HG03280 (cell line): ENCODE measurements around the gene UPK2.

ENCODE experiments used
- ATAC-seq: cut with Tn5 transposase; IDR thresholded peaks from one replicate; pipeline ENCODE4 v1.9.1; 2021; ENCODE audit warnings: mild to moderate bottlenecking, moderate library complexity; ENCODE audit not compliant: unreplicated experiment

The UPK2 gene

DNA sequence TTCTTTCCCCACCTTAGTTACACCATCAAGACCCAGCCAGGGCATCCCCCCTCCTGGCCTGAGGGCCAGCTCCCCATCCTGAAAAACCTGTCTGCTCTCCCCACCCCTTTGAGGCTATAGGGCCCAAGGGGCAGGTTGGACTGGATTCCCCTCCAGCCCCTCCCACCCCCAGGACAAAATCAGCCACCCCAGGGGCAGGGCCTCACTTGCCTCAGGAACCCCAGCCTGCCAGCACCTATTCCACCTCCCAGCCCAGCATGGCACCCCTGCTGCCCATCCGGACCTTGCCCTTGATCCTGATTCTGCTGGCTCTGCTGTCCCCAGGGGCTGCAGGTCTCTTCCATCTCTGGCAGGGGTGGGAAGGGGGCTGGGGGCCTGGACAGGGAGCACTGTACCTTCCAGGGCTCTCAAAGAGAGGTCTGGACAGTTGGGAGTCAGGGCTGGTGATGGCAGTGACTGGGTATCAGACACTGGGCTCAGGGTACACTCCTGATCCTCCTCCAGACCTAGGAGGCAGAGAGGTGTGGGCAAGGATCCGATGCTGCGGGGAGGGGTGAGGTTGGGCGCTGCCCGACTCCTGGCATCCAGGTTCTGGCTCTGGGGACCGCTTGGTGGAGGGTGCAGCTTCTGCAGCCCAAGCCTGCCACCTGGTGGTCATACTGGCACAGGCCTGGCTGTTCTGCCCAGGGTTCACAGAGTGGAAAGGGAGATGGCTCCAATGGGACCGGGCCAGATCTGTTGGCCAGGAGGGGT lies at the start of gene UPK2:
Gene UPK2 (plus strand): TSS at position 205 of the 753 bp plus-strand sequence. CDS start 53 bp downstream, at position 258.
- ATAC-seq: no peak

DNA sequence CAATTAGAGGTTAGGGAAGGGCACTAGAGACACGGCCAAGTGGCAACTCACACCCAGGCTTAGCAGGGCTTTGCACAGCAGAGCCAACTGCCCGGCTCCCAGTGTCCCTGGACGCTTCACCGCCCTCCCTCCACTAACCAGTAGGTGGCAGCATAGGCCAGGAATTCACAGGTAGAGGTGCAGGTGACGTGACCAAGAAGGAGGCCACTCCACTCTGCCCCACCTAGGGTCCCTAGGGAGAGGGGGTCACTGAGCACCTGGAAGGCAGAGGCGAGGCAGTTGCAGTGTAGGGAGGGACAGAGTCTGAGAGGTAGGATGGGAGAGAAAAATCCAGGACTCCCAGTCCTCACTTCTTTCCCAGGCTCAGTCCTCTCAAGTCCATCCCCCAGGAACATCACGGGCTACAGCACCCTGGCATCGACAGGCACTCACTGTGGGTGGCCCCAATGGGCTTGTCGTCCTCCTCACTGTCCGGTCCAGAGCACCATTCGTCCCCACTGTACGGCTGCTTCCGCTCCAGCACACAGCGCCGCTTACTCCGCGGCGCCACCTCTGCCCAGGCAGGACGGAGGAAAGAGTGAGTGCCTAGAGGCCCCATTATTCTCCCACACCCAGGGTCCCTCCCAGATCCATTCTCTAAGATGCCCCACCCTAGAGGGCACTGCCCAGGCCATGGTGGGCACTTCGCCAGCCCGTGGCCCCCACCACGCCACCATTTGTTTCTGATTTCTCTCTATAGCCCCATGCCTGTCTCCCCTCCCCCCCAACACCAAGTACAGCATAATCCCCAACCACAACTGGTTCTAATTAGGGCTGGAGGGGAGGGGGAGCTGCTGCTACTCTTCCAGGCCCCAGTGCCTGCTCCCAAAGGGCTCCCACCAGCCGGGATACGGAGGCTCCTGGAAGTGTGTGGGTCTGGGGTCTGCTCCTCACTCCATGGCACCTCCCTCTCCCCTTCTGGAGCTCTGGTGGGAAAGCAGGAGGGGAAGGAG lies 48.8 kb upstream of the UPK2 start:
- no peak for ATAC-seq

DNA sequence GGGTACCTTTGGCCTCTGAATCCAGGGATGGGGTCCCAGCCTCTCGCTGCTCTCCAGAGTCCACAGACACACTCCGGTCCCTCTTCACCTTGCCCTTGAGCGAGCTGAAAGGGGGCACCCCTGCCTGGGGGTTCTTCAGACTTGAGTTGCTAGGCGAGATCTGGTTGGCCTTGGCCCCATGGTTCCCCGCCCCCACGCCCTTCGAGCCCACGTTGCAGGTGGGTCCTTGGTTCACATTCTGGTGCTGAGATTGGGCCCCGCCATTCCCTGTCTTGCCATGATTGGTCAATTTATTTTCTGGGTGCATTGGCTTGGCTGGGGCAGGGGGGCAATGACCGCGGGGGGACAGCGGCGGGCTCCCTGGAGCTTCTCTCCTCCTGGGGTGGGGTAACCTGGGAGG lies 47.8 kb upstream of the UPK2 start:
- no peak for ATAC-seq

DNA sequence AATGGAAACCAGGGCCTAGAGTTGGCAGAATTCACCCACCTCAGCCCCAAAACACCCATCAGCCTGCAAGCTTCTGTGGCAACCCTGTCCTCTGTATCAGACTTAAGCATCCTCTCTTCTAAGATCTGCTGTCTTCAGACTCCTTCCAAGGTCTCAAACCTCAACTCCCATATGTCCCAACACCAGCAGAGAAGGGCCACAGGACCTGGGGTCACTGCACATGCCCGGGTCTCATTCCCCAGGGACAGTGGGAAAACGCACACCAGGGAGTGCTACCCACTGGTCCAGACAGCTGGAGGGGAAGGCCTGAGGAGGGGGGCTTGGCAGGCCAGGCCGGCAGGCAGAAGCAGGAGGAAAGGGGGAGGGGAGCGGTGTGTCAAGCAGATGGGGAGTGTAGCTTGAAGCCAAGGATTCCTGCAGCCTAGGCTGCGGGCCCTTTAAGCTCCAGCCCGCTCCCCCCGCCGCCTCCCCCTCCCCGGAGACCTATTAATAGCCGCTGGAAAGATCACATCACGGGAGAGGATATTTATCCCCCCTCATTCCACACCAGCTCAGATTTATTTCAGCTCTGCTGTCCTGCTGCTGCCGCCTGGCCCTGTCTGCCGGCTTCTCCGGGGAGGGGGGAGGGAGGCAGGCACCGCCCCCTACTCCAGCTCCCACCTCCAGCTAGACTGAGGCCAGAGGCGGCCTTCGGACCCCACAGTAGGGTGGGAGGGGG lies 47.0 kb upstream of the UPK2 start:
- no peak for ATAC-seq

DNA sequence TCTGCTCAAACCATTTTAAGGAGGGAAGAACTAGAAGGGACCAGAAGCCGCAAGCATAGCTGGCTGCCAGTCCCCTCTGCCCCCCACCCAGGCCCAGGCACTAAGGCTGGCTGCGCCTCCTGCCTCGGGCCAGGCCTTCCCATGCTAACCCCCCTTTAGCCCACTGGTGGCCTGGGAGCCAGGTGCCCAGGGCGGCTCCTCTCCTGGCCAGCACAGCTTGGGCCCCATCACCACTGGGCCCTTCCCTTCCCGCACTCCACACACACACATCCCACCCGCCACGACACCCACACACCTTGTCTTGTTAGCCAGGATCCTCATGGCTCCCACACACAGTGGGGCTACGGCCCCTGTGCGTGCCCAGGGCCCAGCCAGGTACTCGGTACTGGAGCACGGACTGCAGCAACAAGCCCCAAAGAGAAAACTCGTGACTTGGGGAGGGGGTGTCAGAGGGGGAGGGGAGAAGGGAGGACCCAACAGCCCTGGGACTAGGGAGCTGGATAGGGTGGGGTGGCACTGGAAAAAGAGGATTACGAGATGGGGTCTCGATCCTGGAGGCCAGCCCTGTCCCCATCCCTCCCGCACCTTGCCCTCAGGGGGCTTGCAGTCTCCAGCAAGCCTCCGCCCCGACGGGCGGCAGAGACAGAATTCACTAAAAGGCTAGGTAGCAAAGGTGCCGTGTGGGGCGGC lies 46.3 kb upstream of the UPK2 start:
- no peak for ATAC-seq

DNA sequence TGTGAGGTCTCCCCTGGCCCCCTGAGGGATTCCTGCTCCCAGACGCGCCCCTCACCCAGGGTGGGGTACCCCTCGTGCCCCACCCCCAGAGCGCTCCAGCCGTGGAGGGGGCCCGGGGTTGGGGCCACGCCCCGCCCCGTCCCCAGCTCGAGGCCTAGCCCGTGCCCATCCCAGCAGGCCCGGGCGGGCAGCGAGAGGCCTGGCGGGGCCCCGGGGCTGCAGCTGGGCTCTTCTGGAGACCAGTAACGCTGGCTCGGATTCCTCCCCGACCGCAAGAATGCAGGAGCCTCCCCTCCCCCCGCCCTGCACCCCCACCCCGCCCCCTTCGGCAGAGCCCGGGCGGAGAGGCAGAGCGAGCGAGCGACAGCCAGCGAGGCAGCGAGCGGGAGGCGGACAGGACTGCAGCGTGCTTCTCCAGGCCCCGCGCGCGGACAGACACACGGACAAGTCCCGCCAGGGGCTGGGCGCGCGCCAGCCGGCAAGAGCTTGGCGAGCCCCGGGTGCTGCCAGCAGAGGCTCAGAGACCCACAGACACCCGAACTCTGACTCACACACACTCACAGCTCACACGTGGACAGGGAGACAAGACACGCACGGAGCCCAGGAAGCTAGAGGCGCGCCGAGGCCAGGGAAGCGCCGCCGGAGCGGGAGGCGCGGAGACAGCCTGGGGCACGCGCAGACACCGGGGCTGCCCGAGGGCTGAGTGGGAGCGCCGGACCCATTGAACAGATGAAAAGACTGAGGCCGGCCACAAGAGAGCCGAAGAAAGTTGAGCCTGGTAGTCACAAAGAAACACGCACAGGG lies 45.6 kb upstream of the UPK2 start:
- no peak for ATAC-seq

DNA sequence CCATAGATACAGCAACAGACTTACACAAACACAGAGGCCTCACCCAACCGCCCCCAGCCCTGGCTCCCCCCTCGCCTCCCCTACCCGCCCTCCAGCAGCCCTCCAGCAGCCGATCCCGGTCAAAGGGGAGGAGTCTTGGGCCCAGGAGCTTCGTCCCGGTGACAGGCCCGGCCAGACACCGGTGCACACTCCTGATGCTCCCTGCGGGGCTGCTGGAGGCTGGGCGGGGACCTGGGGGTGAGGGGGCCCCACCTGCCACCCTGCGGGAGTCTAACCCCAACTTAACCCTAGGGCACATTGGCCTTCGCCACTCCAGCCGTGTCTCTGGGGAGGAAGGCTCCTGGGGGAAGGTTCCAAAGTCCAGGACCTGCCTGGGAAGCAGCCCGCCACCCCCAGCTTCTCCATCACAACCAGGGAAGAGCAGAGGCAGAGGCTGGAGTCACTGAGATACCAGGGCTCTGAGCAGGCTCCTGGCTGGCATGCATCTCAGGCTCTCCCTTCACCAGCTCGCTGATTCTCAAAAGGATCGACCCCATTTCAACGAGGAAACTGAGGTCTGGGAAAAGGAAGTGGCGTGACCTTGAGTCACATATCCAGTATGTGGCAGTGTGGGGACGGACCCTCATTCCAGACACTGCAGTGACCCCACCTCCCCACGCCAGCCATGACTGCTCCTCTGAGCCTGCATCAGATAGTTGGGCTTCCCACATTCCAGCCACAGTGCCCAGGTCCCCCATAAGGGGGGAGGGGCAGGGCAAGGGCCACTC lies 44.8 kb upstream of the UPK2 start:
- ATAC-seq: no peak

DNA sequence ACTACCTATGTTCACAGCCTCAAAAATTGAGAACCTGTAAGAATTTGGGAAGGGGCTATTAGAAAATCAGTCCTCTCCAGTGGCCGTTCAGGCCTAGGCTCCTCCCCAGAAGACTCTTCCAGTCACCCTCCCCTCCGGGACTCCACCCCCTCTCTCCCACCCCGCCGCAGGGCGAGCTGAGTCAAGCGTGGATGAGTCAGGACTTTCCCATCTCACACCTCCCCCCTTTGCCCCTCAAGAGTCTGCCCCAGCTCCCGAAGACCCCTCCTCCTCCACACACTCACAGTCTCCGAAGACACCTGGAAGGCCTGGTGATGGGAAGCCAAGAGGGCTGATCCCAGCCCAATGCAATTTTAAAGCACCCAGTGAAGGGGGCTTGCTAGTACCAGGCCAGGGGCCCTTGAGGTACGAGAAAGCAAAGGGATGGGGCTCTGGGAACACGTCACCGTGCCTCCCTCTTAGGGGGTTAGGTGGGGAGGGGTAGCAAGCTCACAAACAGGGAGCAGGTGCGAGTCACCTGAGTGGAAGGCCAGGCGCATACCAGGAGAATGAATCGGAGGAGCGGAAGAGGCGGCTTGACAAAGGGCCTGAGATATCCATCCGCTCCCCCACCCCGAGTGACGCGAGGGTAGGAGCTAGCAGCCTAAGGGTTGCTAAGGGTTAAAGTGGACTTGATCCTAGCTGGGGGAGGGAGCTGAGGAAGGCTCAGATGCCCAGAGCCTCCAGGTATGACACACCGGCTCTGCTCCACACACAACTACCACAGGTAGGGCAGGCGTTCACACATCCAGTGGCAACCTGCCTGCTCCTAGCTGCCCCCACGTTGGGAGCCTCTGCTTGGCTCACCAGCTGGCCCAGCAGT lies 44.0 kb upstream of the UPK2 start:
- ATAC-seq: no peak

DNA sequence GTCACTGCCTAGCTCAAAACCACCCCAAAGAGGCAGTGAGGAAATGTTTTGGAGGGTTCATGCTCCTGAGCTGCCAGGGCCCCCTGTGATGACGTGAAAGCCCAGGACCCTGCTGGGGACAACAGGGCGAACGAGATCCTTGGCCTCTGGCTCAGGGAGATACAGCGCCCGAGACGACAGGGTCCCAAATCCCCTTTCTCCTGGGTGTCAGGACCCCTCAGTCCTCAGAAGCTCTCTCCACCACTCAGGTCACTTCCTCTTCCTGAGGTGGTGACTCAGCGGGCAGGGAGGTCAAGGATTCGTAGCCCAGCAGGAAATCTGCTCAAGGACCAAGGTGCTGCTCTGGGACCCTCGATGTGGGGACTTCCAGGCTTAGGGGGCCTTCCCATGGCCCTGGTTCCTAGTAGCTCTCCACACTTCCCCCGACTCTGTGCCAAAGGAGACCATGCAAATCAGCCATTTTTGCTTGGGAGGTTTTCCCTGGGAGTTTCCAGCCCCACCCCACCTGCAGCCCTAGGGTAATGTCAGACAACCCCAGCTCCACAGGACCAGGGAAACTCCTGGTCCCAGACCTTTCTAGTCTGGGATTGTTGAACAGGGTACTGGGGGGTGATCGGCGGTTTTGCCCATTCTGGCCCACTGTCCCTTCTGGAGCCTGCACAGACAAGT lies 43.2 kb upstream of the UPK2 start:
- ATAC-seq: no peak

DNA sequence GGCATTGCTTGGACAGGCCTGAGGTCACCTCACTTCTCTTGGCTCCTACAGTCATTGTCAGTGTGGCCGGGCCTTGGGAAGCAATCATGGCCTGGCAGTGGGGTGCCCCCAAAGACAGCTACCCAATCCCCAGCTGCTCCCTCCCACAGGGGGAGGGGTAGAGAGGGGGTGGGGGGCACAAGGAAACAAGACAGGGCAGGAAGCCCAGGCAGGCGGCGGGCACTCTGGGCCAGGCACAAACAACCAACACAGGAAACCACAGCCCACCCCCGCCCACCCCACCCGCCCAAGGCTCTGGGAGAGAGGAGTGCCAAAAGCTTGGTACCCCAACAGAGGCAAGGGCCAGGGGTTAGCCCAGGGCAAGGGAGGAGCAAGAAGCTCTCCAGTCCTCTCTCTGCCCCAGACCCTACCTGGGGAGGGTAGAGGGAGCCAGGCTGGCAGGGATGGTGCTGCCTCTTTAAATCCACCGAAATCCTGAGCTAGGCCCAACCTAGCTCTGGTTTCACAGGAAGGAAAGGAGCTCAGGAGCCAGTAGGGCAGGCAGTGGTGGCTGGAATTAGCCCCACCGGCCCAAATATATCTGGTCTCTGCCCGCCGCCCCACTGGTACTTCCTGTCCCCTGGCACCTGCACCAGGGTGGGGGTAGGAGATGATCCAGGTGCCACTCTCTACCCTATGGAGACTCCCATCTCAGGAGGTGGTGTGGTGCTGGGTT lies 42.5 kb upstream of the UPK2 start:
- no peak for ATAC-seq

DNA sequence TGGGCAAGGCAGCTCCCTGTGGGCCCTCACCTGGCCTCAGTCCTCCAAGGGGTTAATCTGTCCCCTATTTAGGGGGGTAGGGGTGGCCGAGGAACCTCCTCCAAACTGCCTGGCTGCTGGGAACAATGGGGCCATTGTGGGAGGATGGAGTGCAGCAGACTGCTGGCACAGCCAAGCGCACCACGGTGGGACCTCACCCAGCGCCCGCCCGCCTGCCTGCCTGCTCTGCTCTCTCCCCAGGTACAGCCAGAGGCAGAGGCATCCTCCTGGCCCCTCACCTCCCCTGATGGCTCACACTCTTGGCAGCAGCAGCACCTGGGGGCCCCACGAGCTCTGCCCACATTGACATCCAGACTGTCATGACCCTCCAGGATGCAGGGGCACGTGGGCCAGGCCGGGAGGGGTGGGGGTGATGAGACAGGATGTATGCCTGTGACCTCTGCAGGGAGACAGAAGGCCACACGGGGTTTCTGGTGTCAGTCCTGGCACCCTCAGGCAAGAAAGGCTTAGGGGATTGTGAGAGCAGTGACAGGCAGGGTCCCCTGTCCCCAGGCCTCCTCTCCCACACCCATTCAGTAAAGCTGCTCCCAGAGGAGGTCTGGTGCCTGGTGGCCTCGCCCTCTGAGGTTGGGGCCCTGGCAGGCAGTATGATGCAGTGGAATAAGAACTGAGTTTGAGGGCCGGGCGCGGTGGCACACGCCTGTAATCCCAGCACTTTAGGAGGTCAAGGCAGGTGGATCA lies 41.8 kb upstream of the UPK2 start:
- no peak for ATAC-seq

DNA sequence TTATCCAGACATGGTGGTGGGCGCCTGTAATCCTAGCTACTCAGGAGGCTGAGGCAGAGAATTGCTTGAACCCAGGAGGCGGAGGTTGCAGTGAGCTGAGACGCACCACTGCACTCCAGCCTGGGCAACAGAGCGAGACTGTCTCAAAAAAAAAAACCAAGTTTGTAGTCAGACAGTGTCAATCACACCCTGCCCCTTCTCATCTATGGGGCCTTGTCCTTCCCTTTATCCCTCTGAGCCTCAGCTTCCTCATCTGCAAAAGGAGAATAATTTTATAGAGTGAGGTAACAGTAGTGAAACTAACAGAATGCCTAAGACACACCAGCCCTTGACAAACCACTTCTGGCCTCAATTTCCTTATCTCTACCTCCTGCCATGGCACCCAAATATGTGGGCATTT lies 41.1 kb upstream of the UPK2 start:
- no peak for ATAC-seq

DNA sequence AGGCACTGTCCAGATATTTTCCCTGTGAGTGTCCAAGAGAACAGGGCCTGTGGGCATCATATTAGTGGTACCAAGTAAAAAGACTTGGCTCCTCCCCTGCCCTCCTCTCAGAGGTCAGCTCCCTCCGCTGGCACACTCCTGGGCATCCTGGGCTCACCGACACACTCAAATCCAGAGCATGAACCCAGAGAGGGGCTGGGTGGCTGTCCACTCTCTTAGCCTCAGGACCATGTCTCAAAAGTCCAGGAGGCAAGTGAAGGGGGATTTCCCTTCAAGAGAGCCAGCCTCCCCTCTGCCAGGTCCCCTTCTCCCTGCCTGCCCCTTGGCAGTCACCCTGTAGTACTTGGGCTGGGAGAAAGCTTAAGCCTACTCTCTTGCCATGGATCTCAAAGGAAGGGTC lies 40.7 kb upstream of the UPK2 start:
- ATAC-seq: no peak

DNA sequence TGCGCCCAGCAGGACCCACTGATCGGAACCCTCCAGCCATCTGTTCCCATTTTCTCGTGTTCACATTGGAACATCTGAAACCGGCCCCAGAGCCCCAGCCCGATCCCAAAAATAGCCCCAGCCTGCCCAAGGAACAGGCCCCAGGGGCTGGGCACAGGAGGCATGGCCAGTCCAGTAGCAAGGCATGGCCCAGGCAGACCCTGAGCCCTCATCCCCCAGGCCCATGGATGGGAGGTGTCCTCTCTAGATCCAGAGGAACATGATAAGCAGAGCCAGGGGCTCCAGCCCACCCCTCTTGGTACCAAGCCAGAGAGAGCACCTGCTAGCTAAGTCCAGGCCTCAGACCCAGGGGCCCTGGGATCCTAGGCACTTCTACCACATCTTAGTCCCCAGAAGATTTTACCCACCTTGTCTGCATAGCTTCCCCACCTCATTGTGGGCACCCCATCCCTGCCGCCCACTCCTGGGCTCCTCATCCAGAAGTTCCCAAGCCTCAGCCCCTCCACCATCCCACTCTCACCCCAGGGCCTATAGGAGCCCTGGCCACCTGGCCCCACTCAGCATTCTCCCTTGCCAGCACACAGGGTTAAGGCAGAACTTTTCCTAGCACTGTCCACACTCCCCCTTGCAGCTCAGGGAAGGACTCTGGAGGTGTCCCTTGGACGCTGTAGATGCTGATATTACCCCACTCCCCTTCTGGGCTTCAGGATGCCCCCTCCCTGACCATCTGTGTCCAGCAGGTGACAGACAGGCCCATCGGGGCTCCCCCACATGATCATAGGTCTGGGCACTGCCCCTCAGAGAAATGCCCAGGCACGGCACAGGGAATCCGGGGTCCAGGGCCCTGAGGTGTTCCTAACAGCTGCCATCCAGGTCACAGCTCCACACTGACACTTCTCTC lies 39.9 kb upstream of the UPK2 start:
- ATAC-seq: no peak

DNA sequence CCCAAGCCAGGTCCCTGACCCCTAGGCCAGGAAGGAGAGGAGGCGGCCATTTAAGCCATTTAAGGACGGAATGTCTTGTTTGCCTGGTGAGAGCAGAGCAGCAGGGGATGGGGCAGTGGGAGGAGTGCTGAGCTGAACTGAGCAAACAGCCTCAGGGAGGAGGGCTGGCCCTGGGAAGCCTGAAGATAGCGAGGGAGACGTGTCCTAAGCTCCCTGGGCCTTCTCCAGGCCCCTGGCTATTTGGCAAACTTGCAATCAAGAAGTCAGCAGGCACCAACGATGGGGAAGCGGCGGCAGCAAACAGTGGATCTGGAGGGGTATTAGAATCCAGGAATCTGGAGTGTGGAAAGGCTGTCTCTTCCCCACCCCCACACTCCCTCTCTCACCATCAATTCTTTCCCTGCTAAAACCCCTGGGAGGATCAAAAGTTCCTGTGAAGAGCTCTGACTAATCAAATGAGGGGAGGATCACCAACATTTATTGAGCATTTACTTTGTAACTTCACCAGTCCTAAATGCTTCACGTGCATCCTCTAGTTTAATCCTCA lies 39.2 kb upstream of the UPK2 start:
- ATAC-seq: no peak
